Ovary (tissue), 3 donors: ENCODE measurements around the gene POMC.

Source experiments
- EP300 ChIP-seq: sonication (generic); formaldehyde crosslinking; IDR thresholded peaks from one replicate; pipeline ENCODE4 v1.6.1; 2017; ENCODE audit warnings: antibody characterized with exemption
- POLR2A ChIP-seq: fragments of 450-650 bp; IDR thresholded peaks from one replicate; pipeline ENCODE4 v1.6.1; 2017; ENCODE audit warnings: antibody characterized with exemption, mild to moderate bottlenecking, moderate library complexity
- TF ChIP-seq, protein P1 (sequence below), 3 donors: fragments of 450-650 bp in 2 of 3; fragments of 200-600 bp in 1 of 3; IDR thresholded peaks; one replicate each; pipeline versions ENCODE4 v1.5.1 to v1.8.0; 2016 to 2022; ENCODE audit warnings: antibody characterized with exemption in 3 of 3, mild to moderate bottlenecking in 1 of 3
- donor health status: DM: no; HTN: no; CAD: no.

GRCh38 chr2:25122367-25122766, 46.0 kb downstream of the POMC start:
- TF ChIP-seq, protein P1, sequence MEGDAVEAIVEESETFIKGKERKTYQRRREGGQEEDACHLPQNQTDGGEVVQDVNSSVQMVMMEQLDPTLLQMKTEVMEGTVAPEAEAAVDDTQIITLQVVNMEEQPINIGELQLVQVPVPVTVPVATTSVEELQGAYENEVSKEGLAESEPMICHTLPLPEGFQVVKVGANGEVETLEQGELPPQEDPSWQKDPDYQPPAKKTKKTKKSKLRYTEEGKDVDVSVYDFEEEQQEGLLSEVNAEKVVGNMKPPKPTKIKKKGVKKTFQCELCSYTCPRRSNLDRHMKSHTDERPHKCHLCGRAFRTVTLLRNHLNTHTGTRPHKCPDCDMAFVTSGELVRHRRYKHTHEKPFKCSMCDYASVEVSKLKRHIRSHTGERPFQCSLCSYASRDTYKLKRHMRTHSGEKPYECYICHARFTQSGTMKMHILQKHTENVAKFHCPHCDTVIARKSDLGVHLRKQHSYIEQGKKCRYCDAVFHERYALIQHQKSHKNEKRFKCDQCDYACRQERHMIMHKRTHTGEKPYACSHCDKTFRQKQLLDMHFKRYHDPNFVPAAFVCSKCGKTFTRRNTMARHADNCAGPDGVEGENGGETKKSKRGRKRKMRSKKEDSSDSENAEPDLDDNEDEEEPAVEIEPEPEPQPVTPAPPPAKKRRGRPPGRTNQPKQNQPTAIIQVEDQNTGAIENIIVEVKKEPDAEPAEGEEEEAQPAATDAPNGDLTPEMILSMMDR (IDR thresholded peaks at IDR 0.05), result no peak
- no peak for TF ChIP-seq EP300
- no peak for TF ChIP-seq POLR2A
